SIG-M5 treated with dmso at 0.1 percent for 504 hours (cell line): ENCODE measurements around the gene FIS1.
A peak's percentile ranks its signal among the peaks of the same experiment; 100 is the strongest.
"Not testable (repeated sequence)": the region's sequence is repeated elsewhere in the genome, so short reads cannot be mapped to it uniquely, and the experiment has no call there.

ENCODE experiments used
- DNase-seq: peaks from one replicate; lab custom pipeline; 2025; ENCODE audit not compliant: unreplicated experiment; lab: John Stamatoyannopoulos, UW

The FIS1 gene

GRCh38 chr7:101258243-101258731 lies 13.4 kb upstream of the FIS1 start:
- no peak for DNase-seq

- no peak for DNase-seq
These were observed 10.9 kb upstream of the FIS1 start for GRCh38 chr7:101255796-101256195.

DNA sequence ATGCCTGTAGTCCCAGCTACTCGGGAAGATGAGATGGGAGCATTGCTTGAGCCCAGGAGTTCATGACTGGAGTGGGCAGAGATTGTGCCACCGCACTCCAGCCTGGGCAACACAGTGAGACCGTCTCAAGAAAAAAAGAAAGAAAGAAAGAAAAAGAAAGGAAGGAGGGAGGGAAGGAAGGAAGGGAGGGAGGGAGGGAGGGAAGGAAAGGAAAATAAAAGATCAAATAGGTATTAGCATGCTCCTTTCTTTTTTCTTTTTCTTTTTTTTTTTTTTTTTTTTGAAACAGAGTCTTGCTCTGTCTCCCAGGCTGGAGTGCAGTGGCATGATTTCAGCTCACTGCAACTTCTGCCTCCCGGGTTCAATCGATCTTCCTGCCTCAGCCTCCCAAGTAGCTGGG lies 8.3 kb upstream of the FIS1 start:
- DNase-seq, result not testable (repeated sequence)

DNA sequence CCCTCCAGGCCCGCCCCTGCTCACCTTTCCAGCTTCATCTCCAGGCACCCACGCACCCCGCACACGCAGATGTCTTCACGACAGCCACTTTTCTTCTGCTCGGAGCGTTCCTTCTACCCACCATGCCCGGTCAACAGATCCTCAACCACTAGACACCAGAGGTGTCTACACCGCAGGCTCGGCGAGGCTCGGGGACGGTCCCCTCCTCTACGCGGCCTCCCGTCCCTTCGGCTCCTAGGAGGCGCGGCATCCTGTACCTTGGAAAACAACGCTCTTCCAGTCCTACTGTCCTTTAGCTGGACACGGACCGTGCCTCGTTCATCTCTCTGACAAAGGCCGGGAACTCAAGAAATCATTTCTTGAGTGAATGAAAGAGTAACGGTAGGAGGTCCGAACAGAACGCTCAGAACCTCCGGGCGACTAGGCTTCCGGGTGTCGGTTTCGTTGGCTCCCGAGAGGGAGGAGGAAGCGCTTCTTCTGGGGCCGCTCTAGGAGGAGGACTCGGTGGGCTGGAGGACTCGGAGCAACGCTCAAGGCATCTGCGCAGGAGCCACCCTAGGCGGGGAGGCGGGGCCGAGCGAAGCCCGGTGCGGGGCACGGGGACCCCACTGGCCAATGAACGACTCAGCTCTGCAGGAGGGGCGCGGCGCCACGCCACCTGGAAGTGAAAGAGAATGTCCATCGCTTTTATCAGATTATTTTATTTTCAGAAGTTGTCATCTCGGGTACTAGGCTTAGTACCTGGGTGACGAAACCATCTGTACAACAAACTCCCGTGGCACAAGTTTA lies 7.2 kb upstream of the FIS1 start:
- peak; percentile 97 for DNase-seq

DNA sequence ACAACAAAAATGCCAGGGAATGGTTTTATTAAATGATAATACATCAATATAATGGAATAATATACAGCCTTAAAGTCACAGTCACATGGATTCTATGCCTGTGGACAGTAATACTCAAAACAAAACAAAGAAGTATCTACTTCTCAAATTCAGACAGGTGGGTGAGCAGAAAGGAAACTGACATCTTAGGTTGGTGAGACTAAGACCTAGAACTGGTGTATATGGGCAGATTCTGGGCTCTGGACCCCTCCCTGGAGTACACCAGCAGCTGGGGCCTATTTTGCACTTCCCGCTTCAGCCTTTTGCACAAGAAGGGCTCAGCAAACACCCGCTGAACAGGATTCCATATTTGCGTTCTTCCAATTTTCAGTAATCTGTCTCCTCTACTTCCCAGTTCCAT lies 5.4 kb upstream of the FIS1 start:
- no peak for DNase-seq

DNA sequence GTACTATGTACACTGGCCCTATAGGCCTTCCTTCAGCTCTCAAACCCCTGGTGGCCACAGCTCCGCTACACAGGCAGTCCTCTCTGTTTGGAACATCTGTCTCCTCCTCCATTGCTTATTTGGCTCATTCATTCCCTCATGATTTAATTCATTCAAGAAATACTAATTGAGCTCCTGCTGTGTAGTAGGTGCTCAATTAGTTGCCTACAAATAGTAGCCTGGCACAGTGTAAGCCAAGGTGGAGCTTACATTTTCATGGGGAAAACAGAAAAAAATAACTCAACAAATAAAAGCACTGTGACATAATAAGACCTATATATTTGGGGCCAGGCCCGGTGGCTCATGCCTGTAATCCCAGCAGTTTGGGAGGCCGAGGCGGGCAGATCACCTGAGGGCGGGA lies 3.4 kb upstream of the FIS1 start:
- DNase-seq, result no peak

DNA sequence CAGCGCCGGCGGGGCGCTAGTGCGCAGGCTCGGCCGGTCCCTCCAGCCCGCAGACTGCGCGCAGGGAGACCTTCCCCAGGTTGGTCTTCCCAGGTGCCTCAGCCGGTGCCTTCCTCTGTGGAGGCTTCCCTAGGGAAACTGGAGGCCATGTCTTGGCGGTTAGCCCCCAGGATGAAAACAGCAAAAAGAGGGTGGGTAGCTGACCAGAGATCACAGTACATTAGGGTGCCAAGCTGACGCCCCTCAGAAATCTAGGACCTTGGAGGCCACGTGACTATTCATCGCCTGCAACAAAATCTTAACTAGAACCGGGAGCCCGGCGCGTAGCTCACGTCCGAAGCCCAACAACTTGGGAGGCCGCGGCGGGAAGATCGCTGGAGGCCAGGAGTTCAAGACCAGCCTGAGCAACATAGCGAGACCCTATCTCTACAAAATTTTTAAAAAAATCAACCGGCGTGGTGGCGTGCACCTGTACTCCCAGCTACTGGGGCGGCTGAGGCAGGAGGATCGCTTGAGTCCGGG lies 327 bp upstream of the FIS1 start:
- DNase-seq, result no peak

DNA sequence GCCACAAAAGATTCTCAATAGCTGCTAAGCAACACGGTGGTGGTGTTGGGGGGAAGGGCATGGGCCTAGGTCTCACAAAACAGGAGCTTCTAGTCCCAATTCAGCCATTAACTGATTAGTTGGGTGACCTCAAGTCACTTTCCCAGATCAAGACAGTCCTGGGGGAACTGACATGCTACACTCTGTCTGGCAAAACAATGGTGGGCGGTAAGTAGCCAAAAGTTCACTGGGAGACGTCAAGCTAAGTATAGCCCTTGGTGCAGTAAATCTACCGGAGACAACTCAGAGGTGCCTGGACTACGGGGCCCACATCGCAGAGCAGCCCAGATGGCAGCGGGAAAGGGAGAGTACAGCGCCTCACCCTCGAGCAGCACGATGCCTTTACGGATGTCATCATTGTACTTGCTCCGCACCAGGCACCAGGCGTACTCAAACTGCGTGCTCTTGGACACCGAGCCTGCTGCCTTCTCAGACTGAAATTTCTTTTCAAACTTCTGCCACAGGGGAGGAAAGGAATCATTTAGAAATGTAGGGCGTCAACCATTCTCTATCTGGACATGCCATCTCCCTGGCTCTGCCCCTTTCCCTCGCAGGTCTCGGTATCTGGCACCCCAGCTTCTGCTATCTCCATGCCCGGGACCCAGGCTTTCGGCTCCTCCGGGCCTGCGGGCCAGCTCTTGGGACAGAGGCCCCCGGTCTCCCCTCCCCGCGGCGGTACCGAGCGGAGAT lies 1.1 kb downstream of the FIS1 start:
- no peak for DNase-seq

DNA sequence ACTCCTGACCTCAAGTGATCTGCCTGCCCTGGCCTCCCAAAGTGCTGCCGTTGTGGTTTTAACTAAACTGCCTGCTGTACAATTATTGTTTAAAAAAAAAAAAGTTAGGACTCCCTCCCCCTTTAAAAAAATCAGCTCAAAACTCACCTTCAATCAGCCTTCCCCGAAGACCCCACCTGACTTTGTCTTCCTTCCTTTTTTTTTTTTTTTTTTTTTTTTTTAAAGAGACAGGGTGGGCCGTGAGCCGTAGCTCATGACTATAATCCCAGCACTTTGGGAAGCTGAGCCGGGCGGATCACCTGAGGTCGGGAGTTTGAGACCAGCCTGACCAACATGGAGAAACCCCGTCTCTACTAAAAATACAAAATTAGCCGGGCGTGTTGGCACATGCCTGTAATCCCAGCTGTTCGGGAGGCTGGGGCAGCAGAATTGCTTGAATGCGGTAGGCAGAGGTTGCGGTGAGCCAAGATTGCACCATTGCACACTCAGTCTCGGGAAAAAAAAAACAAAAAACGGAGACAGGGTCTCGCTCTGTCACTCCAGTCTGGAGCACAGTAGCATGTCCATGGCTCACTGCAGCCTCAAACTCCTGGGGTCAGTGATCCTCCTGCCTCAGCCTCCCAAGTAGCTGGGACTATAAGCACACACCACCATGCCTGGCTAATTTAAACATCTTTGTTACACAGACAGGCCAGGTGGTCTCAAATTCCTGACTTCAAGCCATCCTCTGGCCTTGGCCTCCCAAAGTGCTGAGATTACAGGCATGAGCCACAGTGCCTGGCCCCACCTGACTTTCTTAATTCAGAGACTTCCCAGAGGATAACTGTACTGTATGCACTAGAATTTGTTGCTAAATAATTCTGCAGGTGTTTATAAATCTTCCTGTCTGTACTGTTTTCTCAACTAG lies 3.2 kb downstream of the FIS1 start:
- DNase-seq, result peak; percentile 40

DNA sequence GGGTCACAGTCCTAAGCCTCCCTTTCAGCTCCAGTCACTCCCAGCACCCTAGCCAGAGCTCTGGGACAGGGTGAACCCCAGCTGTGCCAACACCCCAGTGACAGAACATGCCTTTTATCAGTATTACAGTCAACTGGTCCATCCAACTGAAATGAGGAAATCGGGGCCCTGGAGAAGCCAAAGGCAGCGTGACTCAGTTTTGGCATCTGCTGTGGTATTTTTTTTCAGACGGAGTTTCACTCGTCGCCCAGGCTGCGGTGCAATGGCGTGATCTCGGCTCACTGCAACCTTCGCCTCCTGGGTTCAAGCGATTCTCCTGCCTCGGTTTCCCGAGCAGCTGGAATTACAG lies 3.9 kb downstream of the FIS1 start:
- peak; percentile 81 for DNase-seq

- no peak for DNase-seq
These were observed 4.5 kb downstream of the FIS1 start for GRCh38 chr7:101240226-101241014.

GRCh38 chr7:101239951-101240220 lies 5.0 kb downstream of the FIS1 start:
- no peak for DNase-seq

GRCh38 chr7:101239191-101239950 lies 5.5 kb downstream of the FIS1 start:
- no peak for DNase-seq

GRCh38 chr7:101238226-101239182 lies 6.4 kb downstream of the FIS1 start:
- DNase-seq, result no peak

GRCh38 chr7:101237206-101238067 lies 7.4 kb downstream of the FIS1 start, which contains the start of gene CLDN15:
CLDN15 (minus strand) TSS chr7:101237802; CDS start chr7:101237581, 221 bp downstream.
- DNase-seq, result no peak

- no peak for DNase-seq
These were observed 8.5 kb downstream of the FIS1 start for GRCh38 chr7:101236292-101236835.

DNA sequence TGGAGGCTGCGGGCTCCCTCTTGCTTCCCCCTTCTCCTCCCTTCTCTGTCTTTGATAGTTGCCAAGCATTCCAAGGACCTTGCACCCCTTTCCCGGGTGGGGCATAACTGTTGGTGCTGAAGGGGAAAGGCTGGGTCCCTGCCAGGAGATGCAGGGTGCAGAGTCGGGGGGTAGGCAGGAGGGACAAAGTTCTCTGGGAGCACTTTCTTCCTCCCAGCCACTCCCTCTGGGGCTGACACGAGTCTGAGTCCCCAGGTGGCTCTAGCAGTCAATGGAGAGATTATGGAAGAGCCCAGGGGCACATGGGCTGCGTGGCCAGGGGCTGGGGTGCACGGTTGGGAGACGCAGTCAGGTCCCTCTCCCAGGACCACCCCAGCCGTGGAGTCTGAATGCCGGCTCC lies 9.4 kb downstream of the FIS1 start:
- DNase-seq, result no peak
